HG02623 (cell line): ENCODE results near the gene NIPA2.

Experiments
- ATAC-seq: cut with Tn5 transposase; IDR thresholded peaks from one replicate; pipeline ENCODE4 v1.9.1; 2021; ENCODE audit warnings: moderate library complexity; ENCODE audit not compliant: unreplicated experiment

Gene NIPA2

GRCh38 chr15:22874966-22875365 is 36.5 kb downstream of the NIPA2 start:
- no peak for ATAC-seq

DNA sequence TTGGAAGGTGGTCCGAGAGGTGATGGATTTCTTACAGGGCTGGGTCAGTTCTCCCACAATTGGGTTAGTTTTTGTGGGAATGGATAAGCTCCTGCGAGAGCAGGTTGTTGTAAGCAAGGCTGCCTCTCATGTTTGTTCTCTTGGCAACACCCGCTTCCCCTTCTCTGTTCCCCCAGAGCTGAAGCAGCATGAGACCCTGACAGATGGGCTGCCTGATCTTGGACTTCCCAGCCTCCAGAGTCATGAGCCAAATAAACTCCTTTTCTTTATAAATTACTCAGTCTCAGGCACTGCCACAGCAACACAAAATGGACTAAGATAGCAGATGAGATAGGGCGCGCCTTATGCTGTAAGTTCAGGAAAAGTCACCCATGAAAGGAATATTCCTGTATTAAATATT is 38.7 kb downstream of the NIPA2 start:
- no peak for ATAC-seq

- no peak for ATAC-seq
These were observed 39.1 kb downstream of the NIPA2 start for GRCh38 chr15:22877607-22878006.

DNA sequence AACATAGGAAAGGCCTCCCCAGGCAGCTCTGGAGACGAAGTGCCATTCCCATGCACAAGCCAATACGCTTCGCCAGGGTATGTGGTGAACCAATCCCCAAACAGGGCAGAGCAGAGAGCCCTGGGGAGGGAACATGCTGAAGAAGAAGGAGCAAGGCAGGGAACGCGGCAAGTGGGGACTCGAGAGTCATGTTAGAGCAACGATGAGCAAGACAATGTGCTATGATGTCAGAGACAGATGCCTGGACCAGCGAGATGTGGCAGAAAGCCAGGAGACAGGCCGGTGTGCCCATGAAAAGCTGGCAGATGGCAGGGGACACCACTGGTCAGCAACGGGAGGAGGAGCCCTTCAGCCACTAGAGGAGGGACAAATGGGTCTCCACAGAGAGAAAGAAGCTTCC is 39.6 kb downstream of the NIPA2 start:
- no peak for ATAC-seq

- no peak for ATAC-seq
These were observed 41.9 kb downstream of the NIPA2 start for GRCh38 chr15:22880068-22880980.

DNA sequence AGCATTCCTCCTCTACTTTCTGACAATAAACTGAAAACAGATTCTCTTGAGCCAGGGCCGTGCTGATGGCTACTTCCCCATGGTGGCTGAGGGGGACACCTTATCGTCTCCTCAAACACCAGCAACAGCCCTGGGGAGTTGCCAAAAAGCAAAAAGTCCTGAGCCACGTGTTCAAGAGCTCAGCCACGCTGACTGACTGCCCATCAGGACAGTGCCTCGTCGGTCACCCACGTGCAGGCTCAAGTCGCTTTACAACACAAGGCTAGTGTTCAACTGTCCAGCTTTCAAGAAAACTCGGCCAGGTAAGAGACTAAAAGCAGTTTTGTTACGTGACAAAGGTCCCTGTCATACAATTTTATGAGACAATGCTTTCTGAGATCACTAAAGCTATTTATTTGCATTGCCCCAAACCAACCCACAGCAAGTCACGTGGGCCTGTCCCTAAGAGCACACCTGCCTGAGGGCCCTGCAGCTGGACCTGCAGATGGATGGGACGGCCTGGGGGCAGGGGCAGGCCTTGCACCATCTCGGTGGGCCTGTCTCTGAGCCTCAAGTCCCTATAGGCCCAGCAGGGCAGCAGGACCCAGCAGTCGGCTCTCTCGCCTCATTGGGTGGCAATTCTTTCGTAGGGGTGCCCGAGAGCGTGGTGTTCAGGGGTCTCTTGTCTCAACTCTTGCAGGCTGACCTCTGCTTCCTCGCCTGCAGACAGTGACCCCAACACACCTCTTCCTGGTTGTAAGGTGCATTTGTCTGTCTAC is 42.7 kb downstream of the NIPA2 start:
- ATAC-seq, result no peak

- ATAC-seq, result no peak
These were observed 43.4 kb downstream of the NIPA2 start for GRCh38 chr15:22881739-22882440.

DNA sequence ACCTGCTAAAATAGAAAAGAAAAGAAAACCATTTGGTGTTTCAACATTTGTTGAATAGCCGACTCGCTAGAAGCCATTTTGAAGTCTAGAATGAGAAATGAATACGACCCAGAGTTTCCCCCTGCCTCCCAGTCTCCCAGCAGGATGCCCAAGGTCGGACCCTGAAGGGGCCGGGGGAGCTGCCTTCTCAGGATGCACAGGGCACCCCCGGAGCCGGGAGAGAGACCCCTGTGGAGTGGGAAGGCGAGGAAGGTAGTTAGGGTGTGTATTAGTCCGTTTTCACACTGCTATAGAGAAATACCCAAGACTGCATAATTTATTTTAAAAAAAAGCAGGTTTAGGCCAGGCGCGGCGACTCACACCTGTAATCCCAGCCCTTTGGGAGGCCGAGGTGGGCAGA is 44.7 kb downstream of the NIPA2 start:
- no peak for ATAC-seq

DNA sequence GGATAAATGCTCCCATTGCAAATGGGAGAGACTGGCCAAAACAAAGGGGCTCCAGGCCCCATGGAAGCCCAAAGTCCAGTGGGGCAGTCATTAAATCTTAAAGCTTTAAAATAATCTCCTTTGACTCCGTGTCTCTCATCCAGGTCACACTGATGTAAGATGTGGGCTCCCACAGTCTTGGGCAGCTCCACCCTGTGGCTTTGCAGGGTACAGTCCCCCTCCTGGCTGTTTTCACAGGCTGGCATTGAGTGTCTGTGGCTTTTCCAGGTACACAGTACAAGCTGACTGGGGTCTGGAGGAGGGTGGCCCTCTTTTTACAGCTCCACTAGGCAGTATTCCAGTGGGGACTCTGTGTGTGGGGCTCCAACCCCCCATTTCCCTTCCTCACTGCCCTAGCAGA is 45.9 kb downstream of the NIPA2 start:
- ATAC-seq, result no peak

DNA sequence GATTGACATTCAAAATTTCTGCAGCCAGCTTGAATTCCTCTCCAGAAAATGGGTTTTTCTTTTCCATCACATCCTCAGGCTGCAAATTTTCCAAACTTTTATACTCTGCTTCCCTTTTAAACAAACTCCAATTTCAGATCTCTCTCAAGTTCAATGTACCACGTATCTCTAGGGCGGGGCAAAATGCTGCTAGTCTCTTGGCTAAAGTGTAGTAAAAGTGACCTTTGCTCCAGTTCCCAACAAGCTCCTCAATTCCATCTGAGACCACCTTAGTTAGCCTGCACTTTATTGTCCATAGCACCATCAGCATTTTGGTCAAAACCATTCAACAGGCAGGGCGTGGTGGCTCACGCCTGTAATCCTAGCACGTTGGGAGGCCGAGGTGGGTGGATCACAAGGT is 46.7 kb downstream of the NIPA2 start:
- no peak for ATAC-seq

DNA sequence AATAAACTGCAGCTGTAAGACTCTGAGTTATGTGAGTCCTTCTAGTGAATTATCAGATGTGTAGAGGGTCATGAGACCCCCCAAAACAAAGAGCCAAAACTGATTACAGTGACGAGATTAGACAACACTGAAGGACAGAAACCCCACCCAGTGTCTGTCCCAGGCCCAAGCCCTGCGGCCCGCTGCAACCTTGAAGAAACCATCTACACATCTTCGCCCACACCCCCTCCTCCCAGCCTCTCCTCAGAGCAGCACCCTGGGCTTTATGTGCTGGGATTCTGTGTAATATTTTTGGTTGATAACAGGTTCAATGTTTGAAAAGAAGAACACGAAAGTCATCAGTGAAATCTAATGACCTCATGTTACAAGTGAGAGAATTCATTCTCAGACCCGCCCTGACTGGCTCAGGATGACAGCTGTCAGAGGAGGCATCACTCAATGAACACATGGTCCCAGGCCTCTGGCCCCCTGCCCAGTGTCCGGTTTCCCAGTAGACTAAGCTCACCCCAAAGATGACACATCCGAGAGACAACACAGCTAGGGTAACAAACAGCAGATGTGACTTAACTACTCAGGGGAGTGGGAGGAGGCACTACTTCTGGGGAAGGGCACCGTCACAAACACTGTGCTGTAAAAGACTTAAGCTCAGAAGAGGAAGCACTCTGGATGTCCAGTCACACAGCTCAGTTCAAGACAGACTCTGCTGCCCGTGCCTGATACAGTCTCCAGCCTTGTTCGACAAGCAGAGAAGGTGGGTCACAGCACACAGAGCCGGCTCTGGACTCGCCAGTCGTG is 48.9 kb downstream of the NIPA2 start:
- ATAC-seq, result no peak

- no peak for ATAC-seq
These were observed 49.8 kb downstream of the NIPA2 start for GRCh38 chr15:22888120-22888859.

- ATAC-seq, result no peak
These were observed 50.8 kb downstream of the NIPA2 start for GRCh38 chr15:22889146-22889818.

GRCh38 chr15:22890296-22890695 is 51.8 kb downstream of the NIPA2 start:
- ATAC-seq, result no peak

- no peak for ATAC-seq
These were observed 53.2 kb downstream of the NIPA2 start for GRCh38 chr15:22891426-22892210.

- no peak for ATAC-seq
These were observed 53.9 kb downstream of the NIPA2 start for GRCh38 chr15:22892333-22892732.

DNA sequence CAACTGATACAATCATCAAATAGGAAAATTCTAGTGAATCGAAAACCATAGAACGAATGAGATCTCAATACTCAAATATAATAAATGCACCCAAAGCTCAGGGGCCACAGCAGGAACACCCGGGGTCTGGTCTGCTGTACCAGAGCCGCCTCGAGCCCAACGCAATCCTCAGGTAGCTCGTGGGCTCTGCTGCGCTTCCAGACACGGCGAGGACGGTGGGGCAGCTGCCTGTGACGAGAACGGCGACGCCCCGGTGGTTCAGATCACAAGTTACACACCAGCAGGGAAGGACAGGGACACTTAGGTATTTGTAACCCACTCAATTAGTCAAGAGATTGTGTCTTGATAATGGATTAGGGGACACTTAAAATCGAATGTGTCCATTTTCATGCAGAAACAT is 54.6 kb downstream of the NIPA2 start:
- no peak for ATAC-seq

- ATAC-seq, result no peak
These were observed 55.4 kb downstream of the NIPA2 start for GRCh38 chr15:22893881-22894280.
